A549 treated with AZD9567 at 1 μM for 4 hours (cell line): ENCODE data around the gene CFHR1. TPM values are rescaled to one million over a fixed set of nuclear protein-coding genes. Genes with fewer than 3 reads are reported as not detected.

ENCODE experiments used
- total RNA-seq: library from RNA; stranded (reverse); fragments of 200-300 nt; extraction: Qiagen RNA extraction; gene quantifications from 5 replicates; pipeline ENCODE4 v1.2.3, GENCODE V29; 2022; ENCODE audit not compliant: insufficient read depth

CFHR1 gene
- 0.10 to 0.23 TPM in 2 of 5 replicates, not detected in the others for total RNA-seq

GRCh38 chr1:196819531-196819930 is at the start of gene CFHR1:
Gene CFHR1 (plus strand): TSS chr1:196819731. CDS start chr1:196819845, 114 bp downstream.

GRCh38 chr1:196774603-196775002 is 44.9 kb upstream of the CFHR1 start, which contains the start of gene CFHR3:
Gene CFHR3 (plus strand): TSS chr1:196774840. CDS start chr1:196774887, 47 bp downstream.

Other genes starting within 250 kb of the CFHR1 start
- 0.02 to 0.05 TPM (median 0.03 TPM) in 4 of 5 replicates, not detected in the other for gene KCNT2, start 211.3 kb upstream of the CFHR1 start, total RNA-seq
- 4.0 to 5.7 TPM (median 4.3 TPM) in 5 replicates for gene CFH, start 167.7 kb upstream of the CFHR1 start, total RNA-seq
- 0.13 to 0.21 TPM (median 0.16 TPM) in 3 of 5 replicates, not detected in the others for gene CFHR3, start 44.9 kb upstream of the CFHR1 start, total RNA-seq
- gene CFHR4, start 68.3 kb downstream of the CFHR1 start, total RNA-seq: not detected in 5 replicates
- not detected in 5 replicates for gene CFHR2, start 124.0 kb downstream of the CFHR1 start, total RNA-seq
- gene CFHR5, start 157.8 kb downstream of the CFHR1 start, total RNA-seq: not detected in 5 replicates
- 0.05 to 0.13 TPM (median 0.08 TPM) in 4 of 5 replicates, not detected in the other for gene F13B, start 247.5 kb downstream of the CFHR1 start, total RNA-seq